K562 (cell line): ENCODE results near the gene CCNB1IP1. TPM values are rescaled to one million over a fixed set of nuclear protein-coding genes. Genes with fewer than 3 reads are reported as not detected.

Source experiments
- CHCHD3 ChIP-seq: fragments of 250-450 bp; sonication (Bioruptor Pico); IDR thresholded peaks from 2 replicates; pipeline ENCODE4 v2.1.2; 2022; ENCODE audit warnings: mild to moderate bottlenecking
- CREBBP ChIP-seq: IDR thresholded peaks from one replicate; pipeline ENCODE4 v1.6.1; 2012; ENCODE audit warnings: low read depth, mild to moderate bottlenecking, control low read depth, inconsistent platforms, low read length
- HDAC6 ChIP-seq: IDR thresholded peaks from 2 replicates; pipeline ENCODE4 v1.6.1; 2012; ENCODE audit warnings: low read depth, mild to moderate bottlenecking, control low read depth, inconsistent platforms, low read length, moderate library complexity
- HMGN3 ChIP-seq: IDR thresholded peaks from 2 replicates; pipeline ENCODE4 v1.6.1; 2011; ENCODE audit warnings: borderline replicate concordance, low read depth, mild to moderate bottlenecking, mixed read lengths, low read length; ENCODE audit not compliant: insufficient read length; ENCODE audit errors: extremely low read depth
- HNRNPH1 ChIP-seq: fragments of 200-400 bp; formaldehyde crosslinking; optimal IDR thresholded peaks from 2 replicates; pipeline ENCODE3; 2017; ENCODE audit warnings: low read depth, mild to moderate bottlenecking, low read length, moderate library complexity
- ID3 ChIP-seq, 2 experiments: fragments of 250-450 bp in 1 of 2; fragments of 450-650 bp in 1 of 2; sonication (Bioruptor Pico) in 1 of 2; IDR thresholded peaks; 2 replicates each; pipeline versions ENCODE4 v1.6.1 to v1.8.0; 2016 to 2021; ENCODE audit warnings: mild to moderate bottlenecking in 2 of 2, moderate library complexity in 2 of 2, missing compliant biosample characterization in 1 of 2, missing genetic modification characterization in 1 of 2
- MCM7 ChIP-seq, 2 experiments: fragments of 450-650 bp; IDR thresholded peaks; 2 replicates each; pipeline ENCODE4 v1.6.1; 2016 to 2018
- SMAD3 ChIP-seq: fragments of 450-650 bp; formaldehyde crosslinking; conservative IDR thresholded peaks from 2 replicates; pipeline ENCODE4 v1.4.0; 2020; ENCODE audit warnings: mild to moderate bottlenecking
- SRSF7 ChIP-seq: fragments of 200-400 bp; formaldehyde crosslinking; optimal IDR thresholded peaks from 2 replicates; pipeline ENCODE3; 2017; ENCODE audit warnings: mild to moderate bottlenecking, low read depth, low read length
- TAF15 ChIP-seq: fragments of 200-400 bp; formaldehyde crosslinking; IDR thresholded peaks from 2 replicates; pipeline ENCODE4 v1.6.1; 2017; ENCODE audit warnings: mild to moderate bottlenecking, low read depth, low read length, moderate library complexity
- TRIM24 ChIP-seq, 2 experiments: fragments of 450-650 bp; IDR thresholded peaks; 2 replicates each; pipeline ENCODE4 v1.6.1; 2016
- XRCC3 ChIP-seq: fragments of 450-650 bp; IDR thresholded peaks from 2 replicates; pipeline ENCODE4 v1.6.1; 2017; ENCODE audit warnings: mild to moderate bottlenecking, moderate library complexity
- ZBTB7A ChIP-seq: IDR thresholded peaks from 2 replicates; pipeline ENCODE4 v1.6.1; 2011; ENCODE audit warnings: low read depth, mild to moderate bottlenecking, low read length, moderate library complexity, borderline replicate concordance; ENCODE audit not compliant: control insufficient read depth
- ZFX ChIP-seq: sonication (generic); formaldehyde crosslinking; IDR thresholded peaks from 2 replicates; pipeline ENCODE4 v1.8.0; 2022; ENCODE audit warnings: mild to moderate bottlenecking, missing genetic modification reagents, moderate library complexity
- ZNF197 ChIP-seq: fragments of 200-800 bp; sonication (Bioruptor generic); IDR thresholded peaks from 2 replicates; pipeline ENCODE4 v1.6.1; 2016; ENCODE audit warnings: low read depth, missing genetic modification characterization, missing compliant biosample characterization
- ZNF23 ChIP-seq: fragments of 250-450 bp; sonication (Bioruptor Pico); IDR thresholded peaks from 2 replicates; pipeline ENCODE4 v1.4.0; 2020; ENCODE audit warnings: mild to moderate bottlenecking
- ZNF324 ChIP-seq: fragments of 250-450 bp; sonication (Bioruptor Pico); IDR thresholded peaks from 2 replicates; pipeline ENCODE4 v1.4.0; 2020; ENCODE audit warnings: mild to moderate bottlenecking
- ZNF431 ChIP-seq: sonication (generic); formaldehyde crosslinking; IDR thresholded peaks from 2 replicates; pipeline ENCODE4 v1.8.0; 2022; ENCODE audit warnings: mild to moderate bottlenecking, missing genetic modification reagents
- ZNF717 ChIP-seq: fragments of 250-450 bp; sonication (Bioruptor Pico); IDR thresholded peaks from 2 replicates; pipeline ENCODE4 v1.5.0; 2021
- polyA plus RNA-seq, 8 experiments: library from polyadenylated mRNA; depleted of rRNA in 4 of 8; stranded (reverse) in 5 of 8; unstranded in 3 of 8; fragments of >200 nt; fragmentation: Nextera tagmentation in 2 of 8; fragmentation: Illumina TruSeq in 1 of 8; extraction: Ambion mirVana in 2 of 8; extraction: Trizol in 1 of 8; gene quantifications; 2 replicates each; pipeline versions ENCODE4 v1.2.1 to v1.2.3, GENCODE V29; 2011 to 2014; ENCODE audit warnings: inconsistent platforms in 1 of 8, missing spikeins in 1 of 8
- total RNA-seq, 7 experiments: library from RNA; depleted of rRNA in 6 of 7; stranded (reverse); fragments of >200 nt in 6 of 7; fragmentation: Illumina TruSeq in 2 of 7; extraction: Trizol in 2 of 7; gene quantifications; 2 replicates each; pipeline versions ENCODE4 v1.2.1 to v1.2.3, GENCODE V29; 2011 to 2021; ENCODE audit warnings: low replicate concordance in 1 of 7
- TF ChIP-seq, protein P1 (sequence below): fragments of 250-450 bp; sonication (Bioruptor Pico); IDR thresholded peaks from 2 replicates; pipeline ENCODE4 v1.5.1; 2021; ENCODE audit warnings: mild to moderate bottlenecking
- TF ChIP-seq, protein P2 (sequence below): fragments of 250-450 bp; sonication (Bioruptor Pico); IDR thresholded peaks from 2 replicates; pipeline ENCODE4 v1.5.0; 2021
- TF ChIP-seq, protein P3 (sequence below): fragments of 450-650 bp; IDR thresholded peaks from 2 replicates; pipeline ENCODE4 v1.6.1; 2018; ENCODE audit warnings: mild to moderate bottlenecking, low read depth; ENCODE audit not compliant: partially characterized antibody

CCNB1IP1 gene
- total and polyA plus RNA-seq, 9 of the 15 experiments (the other 6 are each of a cell fraction or from before 2014, with no cell fraction given): 51.8 to 152 (median 81.0) TPM

DNA sequence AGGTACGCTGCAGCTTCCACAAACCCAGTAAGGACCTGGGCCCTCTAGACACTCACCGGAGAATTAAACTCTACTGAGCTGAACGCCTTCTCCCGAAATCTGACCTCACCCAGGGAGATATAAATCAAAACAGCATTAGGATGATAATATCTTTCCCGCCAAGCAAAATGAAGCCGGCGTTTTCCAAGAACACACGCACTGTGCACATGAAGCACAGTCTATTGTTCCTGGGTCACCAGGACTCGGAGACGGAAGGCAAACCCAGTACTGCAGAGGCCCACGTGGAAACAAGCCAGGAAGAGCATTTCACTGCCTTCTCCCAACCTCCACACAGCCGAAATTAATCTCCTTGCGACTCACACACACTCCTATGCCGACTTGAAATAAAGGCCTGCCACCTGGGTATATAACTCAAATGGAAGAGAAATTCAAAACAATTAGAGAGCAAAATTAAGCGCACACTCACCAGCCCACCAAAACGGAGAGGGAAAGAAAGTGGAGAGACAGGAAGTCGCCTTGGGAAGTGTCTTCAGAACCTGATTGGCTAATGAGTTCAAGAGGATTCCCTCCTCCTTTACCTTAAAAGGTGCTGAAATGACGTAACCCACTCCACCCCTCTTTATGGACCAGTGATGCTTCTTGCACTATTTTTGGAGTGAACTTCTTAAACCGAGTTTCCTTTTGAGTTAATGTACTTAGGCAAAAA lies at the start of gene CCNB1IP1 (continued):
- no peak for TF ChIP-seq SRSF7
- no peak for TF ChIP-seq ZBTB7A
- no peak for TF ChIP-seq HMGN3
- TF ChIP-seq TAF15: no peak
- TF ChIP-seq CREBBP: no peak
- TF ChIP-seq ZNF324 (CRISPR knock-in tag): no peak
- TF ChIP-seq, protein P1, sequence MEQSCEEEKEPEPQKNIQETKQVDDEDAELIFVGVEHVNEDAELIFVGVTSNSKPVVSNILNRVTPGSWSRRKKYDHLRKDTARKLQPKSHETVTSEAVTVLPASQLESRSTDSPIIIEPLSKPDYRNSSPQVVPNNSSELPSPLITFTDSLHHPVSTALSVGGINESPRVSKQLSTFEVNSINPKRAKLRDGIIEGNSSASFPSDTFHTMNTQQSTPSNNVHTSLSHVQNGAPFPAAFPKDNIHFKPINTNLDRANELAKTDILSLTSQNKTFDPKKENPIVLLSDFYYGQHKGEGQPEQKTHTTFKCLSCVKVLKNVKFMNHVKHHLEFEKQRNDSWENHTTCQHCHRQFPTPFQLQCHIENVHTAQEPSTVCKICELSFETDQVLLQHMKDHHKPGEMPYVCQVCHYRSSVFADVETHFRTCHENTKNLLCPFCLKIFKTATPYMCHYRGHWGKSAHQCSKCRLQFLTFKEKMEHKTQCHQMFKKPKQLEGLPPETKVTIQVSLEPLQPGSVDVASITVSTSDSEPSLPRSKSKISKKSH (CRISPR knock-in tag): no peak
- TF ChIP-seq, protein P2, sequence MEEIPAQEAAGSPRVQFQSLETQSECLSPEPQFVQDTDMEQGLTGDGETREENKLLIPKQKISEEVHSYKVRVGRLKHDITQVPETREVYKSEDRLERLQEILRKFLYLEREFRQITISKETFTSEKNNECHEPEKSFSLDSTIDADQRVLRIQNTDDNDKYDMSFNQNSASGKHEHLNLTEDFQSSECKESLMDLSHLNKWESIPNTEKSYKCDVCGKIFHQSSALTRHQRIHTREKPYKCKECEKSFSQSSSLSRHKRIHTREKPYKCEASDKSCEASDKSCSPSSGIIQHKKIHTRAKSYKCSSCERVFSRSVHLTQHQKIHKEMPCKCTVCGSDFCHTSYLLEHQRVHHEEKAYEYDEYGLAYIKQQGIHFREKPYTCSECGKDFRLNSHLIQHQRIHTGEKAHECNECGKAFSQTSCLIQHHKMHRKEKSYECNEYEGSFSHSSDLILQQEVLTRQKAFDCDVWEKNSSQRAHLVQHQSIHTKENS (CRISPR knock-in tag): no peak
- no peak for TF ChIP-seq ZNF431 (CRISPR knock-in tag)
- no peak for TF ChIP-seq CHCHD3 (CRISPR knock-in tag)
- TF ChIP-seq, protein P3, sequence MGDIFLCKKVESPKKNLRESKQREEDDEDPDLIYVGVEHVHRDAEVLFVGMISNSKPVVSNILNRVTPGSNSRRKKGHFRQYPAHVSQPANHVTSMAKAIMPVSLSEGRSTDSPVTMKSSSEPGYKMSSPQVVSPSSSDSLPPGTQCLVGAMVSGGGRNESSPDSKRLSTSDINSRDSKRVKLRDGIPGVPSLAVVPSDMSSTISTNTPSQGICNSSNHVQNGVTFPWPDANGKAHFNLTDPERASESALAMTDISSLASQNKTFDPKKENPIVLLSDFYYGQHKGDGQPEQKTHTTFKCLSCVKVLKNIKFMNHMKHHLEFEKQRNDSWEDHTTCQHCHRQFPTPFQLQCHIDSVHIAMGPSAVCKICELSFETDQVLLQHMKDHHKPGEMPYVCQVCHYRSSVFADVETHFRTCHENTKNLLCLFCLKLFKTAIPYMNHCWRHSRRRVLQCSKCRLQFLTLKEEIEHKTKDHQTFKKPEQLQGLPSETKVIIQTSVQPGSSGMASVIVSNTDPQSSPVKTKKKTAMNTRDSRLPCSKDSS: no peak
- TF ChIP-seq XRCC3: no peak
- TF ChIP-seq HNRNPH1: no peak
- no peak for TF ChIP-seq ZNF197 (CRISPR knock-in tag)
- TF ChIP-seq ZNF717 (CRISPR knock-in tag): no peak
- no peak for TF ChIP-seq HDAC6
- no peak for TF ChIP-seq ZFX (CRISPR knock-in tag)
- TF ChIP-seq SMAD3 (CRISPR knock-in tag): no peak
- no peak for TF ChIP-seq ZNF23 (CRISPR knock-in tag)
- TF ChIP-seq ID3 (CRISPR knock-in tag; IDR thresholded peaks at IDR 0.05): no peak
- no peak for TF ChIP-seq ID3 (tag; IDR thresholded peaks at IDR 0.05)
- TF ChIP-seq TRIM24 (IDR thresholded peaks at IDR 0.05): peak in 1 of 2 experiments; percentile 32; a peak in 1 of 4 replicates
- TF ChIP-seq MCM7 (IDR thresholded peaks at IDR 0.05): no peak
